H9 (cell line): ENCODE results near the gene OR2G6. TPM values are rescaled to one million over a fixed set of nuclear protein-coding genes. Genes with fewer than 3 reads are reported as not detected.
"Not testable (repeated sequence)": the region's sequence is repeated elsewhere in the genome, so short reads cannot be mapped to it uniquely, and the experiment has no call there.

Source experiments
- DNase-seq: peaks from one replicate; pipeline ENCODE4 v3.0.0-alpha.2; 2017
- H2AFZ ChIP-seq: one replicate; pipeline ENCODE4 v1.6.1; 2013; ENCODE audit warnings: mild to moderate bottlenecking, low read length, control low read depth, moderate library complexity
- H2AK5ac ChIP-seq: 2 replicates; pipeline ENCODE4 v1.6.1; 2013; ENCODE audit warnings: low read length, control low read depth, mixed read lengths; ENCODE audit not compliant: insufficient read length
- H2BK120ac ChIP-seq: one replicate; pipeline ENCODE4 v1.6.1; 2013; ENCODE audit warnings: low read depth, mild to moderate bottlenecking, low read length, control low read depth, inconsistent platforms; ENCODE audit not compliant: poor library complexity, severe bottlenecking
- H2BK12ac ChIP-seq: 2 replicates; pipeline ENCODE4 v1.6.1; 2013; ENCODE audit warnings: low read length, control low read depth, mixed read lengths, low read depth; ENCODE audit not compliant: insufficient read length
- H2BK15ac ChIP-seq: 2 replicates; pipeline ENCODE4 v1.6.1; 2013; ENCODE audit warnings: low read depth, low read length, control low read depth
- H2BK20ac ChIP-seq: one replicate; pipeline ENCODE4 v1.6.1; 2013; ENCODE audit warnings: low read depth, mild to moderate bottlenecking, low read length, control low read depth, inconsistent platforms; ENCODE audit not compliant: poor library complexity, severe bottlenecking
- H2BK5ac ChIP-seq: 2 replicates; pipeline ENCODE4 v1.6.1; 2013; ENCODE audit warnings: low read length, control low read depth, mixed read lengths; ENCODE audit not compliant: insufficient read length
- H3K14ac ChIP-seq: 2 replicates; pipeline ENCODE4 v1.6.1; 2013; ENCODE audit warnings: low read length, control low read depth; ENCODE audit not compliant: insufficient read depth
- H3K18ac ChIP-seq: 2 replicates; pipeline ENCODE4 v1.6.1; 2013; ENCODE audit warnings: low read depth, mild to moderate bottlenecking, mixed read lengths, low read length, control low read depth; ENCODE audit not compliant: insufficient read length
- H3K23ac ChIP-seq: 2 replicates; pipeline ENCODE4 v1.6.1; 2013; ENCODE audit warnings: low read length, control low read depth, mixed read lengths, low read depth; ENCODE audit not compliant: insufficient read length
- H3K23me2 ChIP-seq: 2 replicates; pipeline ENCODE4 v1.6.1; 2013; ENCODE audit warnings: low read depth, mild to moderate bottlenecking, mixed read lengths, low read length, control low read depth; ENCODE audit not compliant: insufficient read length, poor library complexity, severe bottlenecking
- H3K27ac ChIP-seq: 2 replicates; pipeline ENCODE4 v1.5.1; 2013; ENCODE audit warnings: low read length, control low read depth, mixed read lengths, low read depth; ENCODE audit not compliant: insufficient read length
- H3K27me3 ChIP-seq: 2 replicates; pipeline ENCODE4 v1.6.1; 2013; ENCODE audit warnings: low read length, control low read depth, inconsistent platforms; ENCODE audit not compliant: insufficient read depth
- H3K4ac ChIP-seq: 2 replicates; pipeline ENCODE4 v1.6.1; 2013; ENCODE audit warnings: low read depth, mild to moderate bottlenecking, control low read depth, inconsistent platforms, low read length, moderate library complexity
- H3K4me1 ChIP-seq: 2 replicates; pipeline ENCODE4 v1.6.1; 2013; ENCODE audit warnings: low read length, control low read depth, inconsistent platforms; ENCODE audit not compliant: insufficient read depth
- H3K4me2 ChIP-seq: 2 replicates; pipeline ENCODE4 v1.6.1; 2013; ENCODE audit warnings: low read length, control low read depth, mixed read lengths; ENCODE audit not compliant: insufficient read length, insufficient read depth
- H3K56ac ChIP-seq: 2 replicates; pipeline ENCODE4 v1.6.1; 2013; ENCODE audit warnings: low read depth, mild to moderate bottlenecking, mixed read lengths, low read length, control low read depth; ENCODE audit not compliant: insufficient read length
- H3K79me1 ChIP-seq: 2 replicates; pipeline ENCODE4 v1.6.1; 2013; ENCODE audit warnings: low read depth, mild to moderate bottlenecking, moderate library complexity, low read length, control low read depth, inconsistent platforms; ENCODE audit not compliant: insufficient read depth, poor library complexity, severe bottlenecking
- H3K79me2 ChIP-seq: 2 replicates; pipeline ENCODE4 v1.6.1; 2013; ENCODE audit warnings: low read length, control low read depth, inconsistent platforms; ENCODE audit not compliant: insufficient read depth
- H3K9ac ChIP-seq: 2 replicates; pipeline ENCODE4 v1.6.1; 2013; ENCODE audit warnings: low read length, control low read depth, mixed read lengths; ENCODE audit not compliant: insufficient read length; ENCODE audit errors: extremely low read depth
- H3K9me3 ChIP-seq: one replicate; pipeline ENCODE4 v1.6.1; 2013; ENCODE audit warnings: low read depth, low read length, inconsistent platforms; ENCODE audit not compliant: control insufficient read depth
- H3T11ph ChIP-seq: one replicate; pipeline ENCODE4 v1.6.1; 2013; ENCODE audit warnings: mild to moderate bottlenecking, low read length, control low read depth, inconsistent platforms
- H4K20me1 ChIP-seq: one replicate; pipeline ENCODE4 v1.6.1; 2013; ENCODE audit not compliant: control insufficient read depth, insufficient read length, insufficient read depth
- H4K5ac ChIP-seq: 2 replicates; pipeline ENCODE4 v1.6.1; 2013; ENCODE audit warnings: low read depth, mild to moderate bottlenecking, mixed read lengths, low read length, control low read depth; ENCODE audit not compliant: insufficient read length
- H4K8ac ChIP-seq: replicated peaks from 2 replicates; pipeline ENCODE4 v1.6.1; 2013; ENCODE audit warnings: low read length, control low read depth, mixed read lengths, low read depth; ENCODE audit not compliant: insufficient read length
- H4K91ac ChIP-seq: 2 replicates; pipeline ENCODE4 v1.6.1; 2013; ENCODE audit warnings: low read depth, mild to moderate bottlenecking, moderate library complexity, mixed read lengths, low read length, control low read depth; ENCODE audit not compliant: insufficient read length
- H3K27ac Mint-ChIP-seq, 3 experiments: 2 replicates in 2 of 3; 3 replicates in 1 of 3; pipeline ENCODE4 v1.8.0; 2020 to 2021; ENCODE audit warnings: mixed read lengths in 3 of 3, mild to moderate bottlenecking in 1 of 3, moderate library complexity in 1 of 3
- H3K27me3 Mint-ChIP-seq: 2 replicates; pipeline ENCODE4 v1.8.0; 2021; ENCODE audit warnings: low read depth, mild to moderate bottlenecking, moderate library complexity, mixed read lengths
- H3K36me3 Mint-ChIP-seq, 3 experiments: 2 replicates in 2 of 3; 3 replicates in 1 of 3; pipeline ENCODE4 v1.8.0; 2020 to 2021; ENCODE audit warnings: low read depth in 3 of 3, mixed read lengths in 3 of 3; ENCODE audit not compliant: insufficient read depth in 1 of 3
- H3K4me1 Mint-ChIP-seq, 2 experiments: 2 replicates each; pipeline ENCODE4 v1.8.0; 2020; ENCODE audit warnings: mixed read lengths in 2 of 2
- H3K4me3 Mint-ChIP-seq, 2 experiments: 2 replicates in 1 of 2; 3 replicates in 1 of 2; pipeline ENCODE4 v1.8.0; 2020 to 2021; ENCODE audit warnings: mild to moderate bottlenecking in 2 of 2, mixed read lengths in 2 of 2, moderate library complexity in 1 of 2
- H3K9me3 Mint-ChIP-seq, 2 experiments: 2 replicates in 1 of 2; 3 replicates in 1 of 2; pipeline ENCODE4 v1.8.0; 2020; ENCODE audit warnings: mild to moderate bottlenecking in 2 of 2, mixed read lengths in 2 of 2, moderate library complexity in 1 of 2
- WGBS: extraction: QIAGEN DNeasy Blood & Tissue Kit; methylation state at CpG from one replicate; pipeline ENCODE4 v1.1.7; 2013; ENCODE audit warnings: missing lambda C conversion rate, low lambda C conversion rate, mixed read lengths; ENCODE audit not compliant: insufficient read length; ENCODE audit errors: extremely low coverage; 5-methylcytosine and 5-hydroxymethylcytosine counted together
- total RNA-seq: library from RNA; stranded (reverse); gene quantifications from 2 replicates; pipeline ENCODE4 v1.2.1, GENCODE V29; 2021

The OR2G6 gene
- total RNA-seq, 1 experiment from 2014 or later, result not detected

GRCh38 chr1:248569049-248569448 lies 61.2 kb downstream of the OR2G6 start:
- H3K23me2 ChIP-seq, H3K27ac ChIP-seq, H4K5ac ChIP-seq, H3T11ph ChIP-seq, H2AFZ ChIP-seq, H3K79me2 ChIP-seq, H3K4ac ChIP-seq, H3K23ac ChIP-seq, H3K4me1 ChIP-seq, H2BK5ac ChIP-seq, H3K27ac Mint-ChIP-seq, H2AK5ac ChIP-seq, H4K20me1 ChIP-seq, DNase-seq, H3K56ac ChIP-seq, H3K79me1 ChIP-seq, H3K18ac ChIP-seq, H4K91ac ChIP-seq, H3K36me3 Mint-ChIP-seq, H2BK12ac ChIP-seq, H2BK20ac ChIP-seq, H3K4me3 Mint-ChIP-seq, H4K8ac ChIP-seq, H3K9ac ChIP-seq, H3K27me3 ChIP-seq, H3K4me2 ChIP-seq, H2BK120ac ChIP-seq, H2BK15ac ChIP-seq, H3K9me3 ChIP-seq, H3K4me1 Mint-ChIP-seq, H3K14ac ChIP-seq, H3K27me3 Mint-ChIP-seq: not testable (repeated sequence)
- peaks cover 27 to 29% of the 10 kb centered on the region in 2 experiments for H3K9me3 Mint-ChIP-seq
- WGBS, result no CpG with 5 or more reads among the region's 2 CpGs

DNA sequence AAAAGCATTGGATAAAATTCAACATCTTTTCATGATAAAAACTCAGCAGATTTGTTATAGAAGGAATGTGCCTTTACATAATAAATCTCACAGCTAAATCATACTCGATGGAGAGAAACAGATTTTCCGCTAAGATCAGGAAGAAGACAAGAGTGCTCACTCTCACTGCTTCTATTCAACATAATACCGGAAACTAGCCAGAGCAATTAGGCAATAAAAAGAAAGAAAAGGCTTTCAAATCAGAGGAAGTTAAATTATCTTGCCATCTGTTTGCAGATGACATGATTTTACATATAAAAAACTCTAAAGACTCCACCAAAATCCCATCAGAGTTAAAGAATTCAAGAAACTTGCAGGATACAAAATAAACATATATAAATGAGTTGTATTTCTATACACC lies 62.9 kb downstream of the OR2G6 start:
- H2BK15ac ChIP-seq, H4K20me1 ChIP-seq, H3K56ac ChIP-seq, H3T11ph ChIP-seq, H3K79me1 ChIP-seq, H3K18ac ChIP-seq, H3K9me3 ChIP-seq, H3K79me2 ChIP-seq, H4K8ac ChIP-seq, H3K36me3 Mint-ChIP-seq, H3K4me1 Mint-ChIP-seq, H3K9ac ChIP-seq, H4K5ac ChIP-seq, H3K23ac ChIP-seq, H3K4me1 ChIP-seq, H3K14ac ChIP-seq, H4K91ac ChIP-seq, H2BK20ac ChIP-seq, DNase-seq, H2BK120ac ChIP-seq, H3K4me3 Mint-ChIP-seq, H2BK12ac ChIP-seq, H3K23me2 ChIP-seq, H3K4ac ChIP-seq, H2AK5ac ChIP-seq, H3K27me3 Mint-ChIP-seq, H3K4me2 ChIP-seq, H3K27ac Mint-ChIP-seq, H2AFZ ChIP-seq, H2BK5ac ChIP-seq, H3K27ac ChIP-seq, H3K27me3 ChIP-seq: not testable (repeated sequence)
- peaks cover 33 to 36% of the 10 kb centered on the region in 2 experiments for H3K9me3 Mint-ChIP-seq
- WGBS, result no CpG with 5 or more reads among the region's 3 CpGs
